Stimulated activated CD4-positive, alpha-beta T cell treated with anti-CD3 and anti-CD28 coated beads, Interleukin-2, amount 100 ng/mL, for 48 hours (primary cell): ENCODE results near the gene RGPD6.
"Not testable (repeated sequence)": the region's sequence is repeated elsewhere in the genome, so short reads cannot be mapped to it uniquely, and the experiment has no call there.

ENCODE experiments used
- DNase-seq, 2 donors: peaks; one replicate each; pipeline ENCODE4 v3.0.0-alpha.2; 2020

Gene RGPD6

DNA sequence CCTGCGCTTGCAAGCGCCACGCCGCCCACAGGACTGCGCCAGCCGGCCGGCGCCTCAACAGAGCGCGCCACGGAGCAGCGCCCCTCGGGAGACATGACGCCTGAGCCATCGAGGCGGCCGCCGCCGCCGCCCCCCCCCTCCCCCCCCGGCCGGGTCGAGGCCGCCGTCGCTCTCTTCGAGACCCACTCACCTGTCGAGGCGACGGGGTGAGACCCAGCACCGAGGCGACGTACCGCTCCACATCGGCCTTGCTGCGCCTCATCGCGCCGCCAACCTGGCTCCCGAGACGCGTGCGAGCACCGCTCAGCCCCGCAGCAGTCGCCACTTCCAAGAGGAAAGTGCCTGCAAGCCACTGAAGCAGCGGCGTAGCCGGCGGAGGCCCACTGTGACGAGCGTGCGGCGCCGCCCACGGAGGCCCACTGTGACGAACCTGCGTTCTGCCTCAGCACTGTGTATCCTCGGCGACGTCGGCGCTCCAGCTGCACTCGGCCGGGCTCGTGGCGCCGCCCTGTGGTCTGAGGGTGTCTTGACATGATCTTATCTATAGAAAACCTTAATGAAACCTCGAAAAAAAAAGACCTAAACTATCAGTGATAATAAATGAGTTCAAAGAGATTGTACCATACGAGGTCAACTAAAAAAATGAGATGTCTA is at the start of gene RGPD6:
Gene RGPD6, minus strand, starts transcription at position 460 of the 654 bp plus-strand sequence. Its CDS starts 198 bp downstream, at position 262.
- not testable (repeated sequence) for DNase-seq

DNA sequence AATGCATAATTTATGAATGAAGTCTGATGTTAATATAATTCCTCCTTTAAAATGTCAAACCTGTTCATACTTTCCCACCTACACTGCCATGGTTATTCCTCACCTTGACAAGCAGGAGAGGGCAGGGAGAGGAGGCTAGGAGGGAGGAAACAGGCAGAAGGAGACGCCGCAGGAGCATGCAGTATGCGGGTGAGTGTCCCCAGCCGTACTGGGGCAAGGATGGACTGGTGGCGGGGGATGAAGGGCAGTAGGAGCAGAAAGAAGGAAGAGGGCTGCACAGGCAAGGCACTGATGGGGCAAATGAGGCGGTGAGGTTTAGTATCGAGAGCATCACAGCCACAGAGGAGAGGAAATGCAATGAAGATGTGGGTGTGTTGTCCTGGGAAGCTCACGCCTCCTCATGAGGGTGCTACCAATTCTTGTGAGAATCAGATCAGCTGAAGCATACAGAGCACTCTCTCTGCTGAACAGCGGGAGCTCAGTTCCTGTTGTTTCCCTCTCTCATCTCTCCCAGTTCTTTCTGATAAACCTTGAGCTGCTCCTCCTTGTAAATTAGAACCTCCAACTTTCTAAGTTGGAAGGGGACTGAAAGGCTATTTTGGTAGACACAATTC is 42.4 kb upstream of the RGPD6 start:
- DNase-seq, result not testable (repeated sequence)

DNA sequence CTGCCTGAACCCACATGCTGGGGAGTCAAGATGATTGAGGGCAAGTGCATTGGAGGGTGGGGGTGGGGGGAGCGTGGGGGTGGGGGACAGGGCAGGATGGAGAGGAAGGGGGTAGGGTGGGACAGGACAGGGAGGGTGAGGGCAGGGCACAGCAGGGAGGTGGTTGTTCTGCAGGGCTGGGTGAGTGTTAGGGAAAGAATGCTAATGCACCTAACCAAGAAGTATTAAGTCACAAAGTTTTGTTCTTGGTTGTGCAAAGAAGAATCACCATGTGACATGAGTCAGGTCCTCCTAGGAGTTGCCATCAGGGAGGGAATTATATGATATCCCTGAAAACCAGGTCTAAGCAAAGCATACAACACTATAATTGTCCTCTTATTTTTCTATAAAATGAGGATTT is 36.9 kb upstream of the RGPD6 start:
- not testable (repeated sequence) for DNase-seq

GRCh38 chr2:110610613-110611250 is 33.7 kb upstream of the RGPD6 start:
- DNase-seq, result not testable (repeated sequence)

- DNase-seq, result not testable (repeated sequence)
Observed at GRCh38 chr2:110609843-110610612, 33.0 kb upstream of the RGPD6 start.

DNA sequence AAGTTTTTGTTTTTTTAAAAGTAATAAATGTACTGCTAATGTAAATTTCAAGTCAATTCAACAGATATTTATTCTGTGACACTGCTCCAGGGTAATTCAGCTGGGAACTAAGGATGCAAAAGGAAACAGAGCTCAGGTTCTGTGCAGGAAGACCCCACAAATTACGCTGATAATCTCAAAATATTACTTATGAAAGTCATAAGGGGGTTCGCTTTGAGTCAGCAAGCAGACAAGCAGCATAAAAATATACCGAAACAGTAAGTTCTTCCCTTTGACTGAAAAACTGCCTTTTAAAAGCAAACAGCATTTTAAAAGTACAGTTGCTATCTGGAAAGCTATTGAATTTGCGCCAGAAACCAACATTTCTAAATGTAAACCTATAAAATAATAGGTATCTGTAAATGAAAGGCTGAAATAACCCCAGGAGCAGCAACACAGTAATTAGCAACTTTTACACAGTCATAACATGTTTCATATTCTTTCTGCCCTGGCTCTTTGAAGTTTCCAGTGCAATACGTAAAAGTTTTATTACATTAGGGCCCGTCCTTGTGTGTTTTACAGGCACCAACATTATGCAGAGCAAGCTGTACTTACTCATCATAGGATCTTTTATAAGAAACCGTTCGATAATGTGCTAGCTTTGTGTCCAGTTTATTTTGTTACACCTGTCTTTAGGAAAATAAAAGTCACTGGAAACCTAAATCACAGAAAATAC is 31.9 kb upstream of the RGPD6 start:
- DNase-seq, result not testable (repeated sequence)

- DNase-seq, result not testable (repeated sequence)
Observed at GRCh38 chr2:110605057-110605456, 28.0 kb upstream of the RGPD6 start.

DNA sequence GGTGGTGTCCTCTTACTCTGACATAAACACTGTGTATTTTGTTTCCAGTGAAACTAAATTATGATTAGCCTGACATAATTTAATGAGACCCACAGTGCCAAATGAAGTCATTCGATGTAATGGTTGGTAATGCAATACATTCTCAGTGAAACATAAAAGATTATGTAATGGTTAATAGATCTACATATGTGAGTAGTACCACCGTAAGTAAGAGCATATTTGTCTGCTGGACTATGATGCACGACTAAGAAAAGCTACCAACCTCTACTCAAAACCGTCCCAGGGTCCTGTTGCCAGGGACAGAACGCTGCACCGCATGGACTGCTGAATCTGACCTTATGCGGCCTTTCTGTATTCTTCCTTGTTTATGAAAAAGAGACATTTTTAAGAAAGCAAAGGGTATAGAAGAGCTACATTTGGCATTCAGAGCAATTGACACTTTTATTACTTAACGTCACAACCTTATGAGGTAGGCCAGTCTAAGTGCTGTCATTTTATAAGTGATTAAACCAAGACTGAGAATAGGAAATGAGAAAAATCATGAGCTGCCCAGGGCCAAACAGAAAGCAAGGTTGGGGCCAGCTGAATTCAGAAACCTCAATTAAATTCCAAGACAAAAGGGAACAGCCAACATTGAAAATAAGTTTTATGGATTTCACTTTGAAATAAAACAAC is 27.0 kb upstream of the RGPD6 start:
- DNase-seq, result not testable (repeated sequence)

GRCh38 chr2:110602139-110602538 is 25.1 kb upstream of the RGPD6 start:
- DNase-seq, result not testable (repeated sequence)

DNA sequence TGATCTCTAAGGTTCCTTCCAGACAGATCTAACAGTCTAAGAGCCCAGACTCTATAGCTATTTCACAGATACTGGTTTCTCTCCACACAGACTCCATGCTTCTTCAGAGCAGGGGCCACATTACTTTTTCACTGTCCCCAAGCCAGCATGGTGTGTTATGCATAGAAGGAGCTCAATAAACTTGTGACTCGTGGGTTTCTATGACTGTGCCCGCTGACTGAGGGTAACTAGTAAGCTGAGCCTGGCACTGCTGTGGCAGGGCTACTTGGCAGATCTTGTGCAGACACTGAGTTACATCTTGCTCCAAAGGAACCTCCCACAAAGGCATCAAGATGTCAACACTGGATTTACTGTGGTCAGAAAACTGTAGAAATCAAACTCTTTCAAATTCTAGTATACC is 15.0 kb upstream of the RGPD6 start:
- not testable (repeated sequence) for DNase-seq

- not testable (repeated sequence) for DNase-seq
Observed at GRCh38 chr2:110589677-110590330, 12.8 kb upstream of the RGPD6 start.

DNA sequence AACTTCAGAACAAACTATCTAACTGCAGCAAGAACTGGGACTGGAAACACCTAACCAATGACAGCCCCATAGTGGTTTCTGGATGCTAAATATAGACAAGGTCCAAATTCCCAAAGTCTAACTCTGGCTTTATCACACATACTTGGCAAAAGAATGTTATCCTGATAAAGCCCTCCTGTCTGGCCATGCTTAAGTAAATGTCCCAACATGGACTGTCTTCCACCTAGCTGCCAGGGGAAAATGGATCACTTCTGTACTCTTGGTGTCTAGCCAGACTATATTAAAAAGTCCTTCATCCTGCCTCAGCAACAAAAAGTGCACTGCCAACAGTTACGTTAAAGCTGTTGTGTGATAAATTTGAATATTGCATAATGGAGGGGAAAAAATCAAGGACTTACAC is 11.5 kb upstream of the RGPD6 start:
- DNase-seq, result not testable (repeated sequence)

- DNase-seq, result not testable (repeated sequence)
Observed at GRCh38 chr2:110579216-110579965, 2.4 kb upstream of the RGPD6 start.

- not testable (repeated sequence) for DNase-seq
Observed at GRCh38 chr2:110578429-110578828, 1.4 kb upstream of the RGPD6 start.

- not testable (repeated sequence) for DNase-seq
Observed at GRCh38 chr2:110499755-110500377, 77.2 kb downstream of the RGPD6 start.

GRCh38 chr2:110496027-110496426 is 81.0 kb downstream of the RGPD6 start:
- not testable (repeated sequence) for DNase-seq

DNA sequence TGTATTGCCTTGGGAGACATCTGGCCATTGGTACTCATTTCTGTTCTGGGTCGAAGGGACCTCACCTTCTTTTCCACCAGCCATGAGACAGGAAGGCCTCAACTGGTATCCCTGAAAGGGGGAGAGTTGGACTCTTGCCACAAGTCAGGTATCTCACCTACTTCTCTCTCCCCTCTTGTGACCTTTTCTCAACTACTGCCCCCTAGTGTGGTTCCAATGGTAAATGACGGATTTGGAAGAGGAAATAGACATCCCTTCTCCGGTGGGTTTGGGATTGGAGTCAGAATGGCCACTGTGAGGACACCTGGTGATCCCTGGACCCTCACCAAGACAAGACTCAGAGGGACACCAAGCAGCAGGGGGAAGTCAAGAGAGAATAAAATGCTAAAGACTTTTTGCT is 82.5 kb downstream of the RGPD6 start:
- not testable (repeated sequence) for DNase-seq

DNA sequence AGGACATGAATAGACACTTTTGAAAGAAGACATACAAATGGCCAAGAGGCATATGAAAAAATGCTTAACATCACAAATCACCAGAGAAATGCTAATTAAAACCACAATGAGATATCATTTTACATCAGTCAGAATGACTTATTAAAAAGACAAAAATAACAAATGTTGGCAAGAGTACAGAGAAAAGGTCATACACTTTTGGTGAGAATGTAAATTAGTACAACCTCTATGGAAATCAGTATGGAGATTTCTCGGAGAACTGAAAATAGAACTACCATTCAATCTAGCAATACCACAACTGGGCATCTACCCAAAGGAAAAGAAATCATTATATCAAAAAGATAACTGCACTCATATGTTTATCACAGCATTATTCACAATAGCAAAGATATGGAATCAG is 88.0 kb downstream of the RGPD6 start:
- not testable (repeated sequence) for DNase-seq

GRCh38 chr2:110482697-110483096 is 94.3 kb downstream of the RGPD6 start:
- not testable (repeated sequence) for DNase-seq

- DNase-seq, result not testable (repeated sequence)
Observed at GRCh38 chr2:110481200-110481599, 95.8 kb downstream of the RGPD6 start.
